Large intestine (tissue), 3 donors: ENCODE measurements around the gene AFMID. TPM values are rescaled to one million over a fixed set of nuclear protein-coding genes. Genes with fewer than 3 reads are reported as not detected.
A peak's percentile ranks its signal among the peaks of the same experiment; 100 is the strongest.

Experiments used
- DNase-seq, 2 donors: peaks; one replicate each; pipeline versions ENCODE4 v3.0.0 to v3.0.0-alpha.2; 2013
- H3K27ac ChIP-seq: one replicate; pipeline ENCODE4 v1.5.1; 2013; ENCODE audit warnings: low read length
- H3K27me3 ChIP-seq: 2 replicates; pipeline ENCODE4 v1.6.1; 2013; ENCODE audit warnings: low read length; ENCODE audit not compliant: control insufficient read depth, insufficient read depth
- H3K36me3 ChIP-seq: 2 replicates; pipeline ENCODE4 v1.6.1; 2013; ENCODE audit warnings: low read length; ENCODE audit not compliant: control insufficient read depth, insufficient read depth
- H3K4me1 ChIP-seq: one replicate; pipeline ENCODE4 v1.6.1; 2013; ENCODE audit warnings: low read length; ENCODE audit not compliant: control insufficient read depth, insufficient read depth
- H3K4me3 ChIP-seq: one replicate; pipeline ENCODE4 v1.5.1; 2013; ENCODE audit warnings: low read length
- H3K9me3 ChIP-seq: one replicate; pipeline ENCODE4 v1.6.1; 2013; ENCODE audit warnings: mild to moderate bottlenecking, low read depth, low read length, moderate library complexity; ENCODE audit not compliant: control insufficient read depth
- WGBS: methylation state at CpG from one replicate; pipeline ENCODE4 v1.1.5; 2013; ENCODE audit warnings: low lambda C conversion rate; ENCODE audit not compliant: insufficient coverage; 5-methylcytosine and 5-hydroxymethylcytosine counted together
- polyA plus RNA-seq: library from polyadenylated mRNA; unstranded; fragments of 120-200 nt; gene quantifications from one replicate; pipeline ENCODE4 v1.2.1, GENCODE V29; 2013

AFMID gene
- polyA plus RNA-seq, 1 donor = 50.8 TPM

DNA sequence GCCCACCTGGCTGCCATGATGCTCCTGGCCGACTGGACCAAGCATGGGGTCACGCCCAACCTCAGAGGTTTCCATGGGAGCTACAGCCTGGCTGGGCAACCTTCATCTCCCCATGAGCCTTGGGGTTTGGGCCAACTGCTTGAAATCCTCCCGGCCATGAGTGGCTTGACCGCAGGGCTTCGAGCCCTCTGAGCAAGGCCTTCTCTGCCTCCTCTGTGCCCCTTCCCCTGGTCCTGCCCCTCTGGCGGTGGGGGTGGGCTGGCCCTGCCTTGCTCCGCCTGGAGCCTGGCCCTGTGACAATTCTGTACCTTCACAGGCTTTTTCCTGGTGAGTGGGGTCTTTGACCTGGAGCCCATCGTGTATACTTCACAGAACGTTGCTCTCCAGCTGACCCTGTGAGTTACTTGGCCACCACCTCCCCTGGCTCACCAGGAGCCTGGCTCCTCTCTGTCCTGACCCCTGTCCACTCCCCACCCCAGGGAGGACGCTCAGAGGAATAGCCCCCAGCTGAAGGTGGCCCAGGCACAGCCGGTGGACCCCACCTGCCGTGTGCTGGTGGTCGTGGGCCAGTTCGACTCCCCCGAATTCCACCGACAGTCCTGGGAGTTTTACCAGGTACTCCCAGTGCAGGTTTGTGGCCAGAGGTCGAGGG is 18.1 kb downstream of the AFMID start:
- Histone ChIP-seq H3K27me3 (no peaks in the 10 kb centered on the region), H3K27ac (no peak overlapping the region), H3K4me3 (no peak overlapping the region), H3K9me3 (no peaks in the 10 kb centered on the region), H3K36me3 (peaks cover 26% of the 10 kb centered on the region), H3K4me1 (no peaks in the 10 kb centered on the region)
- no CpG with 5 or more reads among the region's 17 CpGs for WGBS
- no peak for DNase-seq

DNA sequence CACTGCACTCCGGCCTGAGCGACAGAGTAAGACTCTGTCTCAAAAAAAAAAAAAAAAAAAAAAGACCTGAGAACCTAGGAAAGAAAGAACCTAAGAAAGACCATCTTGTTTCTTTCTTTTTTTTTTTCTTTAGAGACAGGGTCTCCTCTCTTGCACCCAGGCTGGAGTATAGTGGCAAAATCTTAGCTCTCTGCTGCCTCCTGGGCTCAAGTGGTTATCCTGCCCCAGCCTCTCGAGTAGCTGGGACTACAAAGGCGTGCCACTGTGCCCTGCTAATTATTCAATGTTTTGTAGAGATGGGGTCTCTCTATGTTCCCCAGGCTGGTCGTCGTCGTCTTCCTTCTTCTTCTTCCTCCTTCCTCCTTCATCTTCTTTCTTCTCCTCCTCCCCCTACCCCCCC is 19.1 kb downstream of the AFMID start:
- no peaks in the 10 kb centered on the region for H3K9me3 ChIP-seq
- peaks cover 26% of the 10 kb centered on the region for H3K36me3 ChIP-seq
- no peaks in the 10 kb centered on the region for H3K4me1 ChIP-seq
- no peak overlapping the region for H3K4me3 ChIP-seq
- H3K27me3 ChIP-seq = no peaks in the 10 kb centered on the region
- WGBS = 73% methylated on average over 2 of the region's 7 CpGs
- no peak for DNase-seq
- H3K27ac ChIP-seq = no peak overlapping the region

GRCh38 chr17:78208486-78208885 is 21.3 kb downstream of the AFMID start:
- 100% methylated on average over 1 of the region's 3 CpGs for WGBS
- Histone ChIP-seq H3K4me1 (no peaks in the 10 kb centered on the region), H3K9me3 (no peaks in the 10 kb centered on the region), H3K4me3 (no peak overlapping the region), H3K36me3 (peaks cover 22% of the 10 kb centered on the region), H3K27me3 (no peaks in the 10 kb centered on the region), H3K27ac (no peak overlapping the region)
- no peak for DNase-seq

GRCh38 chr17:78210111-78210510 is 22.9 kb downstream of the AFMID start:
- no peaks in the 10 kb centered on the region for H3K9me3 ChIP-seq
- no peaks in the 10 kb centered on the region for H3K27me3 ChIP-seq
- no peak overlapping the region for H3K27ac ChIP-seq
- no peak overlapping the region for H3K4me3 ChIP-seq
- no CpG with 5 or more reads among the region's 10 CpGs for WGBS
- no peak for DNase-seq
- peaks cover 3% of the 10 kb centered on the region for H3K4me1 ChIP-seq
- H3K36me3 ChIP-seq = peaks cover 16% of the 10 kb centered on the region

GRCh38 chr17:78211032-78211431 is 23.9 kb downstream of the AFMID start:
- Histone ChIP-seq H3K36me3 (peaks cover 8% of the 10 kb centered on the region), H3K4me1 (peaks cover 3% of the 10 kb centered on the region), H3K9me3 (no peaks in the 10 kb centered on the region), H3K27me3 (no peaks in the 10 kb centered on the region), H3K4me3 (no peak overlapping the region), H3K27ac (no peak overlapping the region)
- DNase-seq = no peak
- 57% methylated on average over 2 of the region's 11 CpGs for WGBS

DNA sequence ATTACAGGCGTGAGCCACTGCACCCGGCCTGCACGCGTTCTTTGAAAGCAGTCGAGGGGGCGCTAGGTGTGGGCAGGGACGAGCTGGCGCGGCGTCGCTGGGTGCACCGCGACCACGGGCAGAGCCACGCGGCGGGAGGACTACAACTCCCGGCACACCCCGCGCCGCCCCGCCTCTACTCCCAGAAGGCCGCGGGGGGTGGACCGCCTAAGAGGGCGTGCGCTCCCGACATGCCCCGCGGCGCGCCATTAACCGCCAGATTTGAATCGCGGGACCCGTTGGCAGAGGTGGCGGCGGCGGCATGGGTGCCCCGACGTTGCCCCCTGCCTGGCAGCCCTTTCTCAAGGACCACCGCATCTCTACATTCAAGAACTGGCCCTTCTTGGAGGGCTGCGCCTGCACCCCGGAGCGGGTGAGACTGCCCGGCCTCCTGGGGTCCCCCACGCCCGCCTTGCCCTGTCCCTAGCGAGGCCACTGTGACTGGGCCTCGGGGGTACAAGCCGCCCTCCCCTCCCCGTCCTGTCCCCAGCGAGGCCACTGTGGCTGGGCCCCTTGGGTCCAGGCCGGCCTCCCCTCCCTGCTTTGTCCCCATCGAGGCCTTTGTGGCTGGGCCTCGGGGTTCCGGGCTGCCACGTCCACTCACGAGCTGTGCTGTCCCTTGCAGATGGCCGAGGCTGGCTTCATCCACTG is 27.0 kb downstream of the AFMID start, which contains the start of gene BIRC5:
BIRC5 (plus strand) TSS at position 238 of the 690 bp plus-strand sequence; CDS start at position 302, 64 bp downstream.
- Histone ChIP-seq H3K27me3 (no peaks in the 10 kb centered on the region), H3K4me1 (peaks cover 3% of the 10 kb centered on the region), H3K36me3 (no peaks in the 10 kb centered on the region), H3K4me3 (peak within 1 kb of the TSS; percentile 74), H3K9me3 (no peaks in the 10 kb centered on the region), H3K27ac (no peak within 1 kb of the TSS)
- no CpG with 5 or more reads among the region's 60 CpGs for WGBS
- DNase-seq = peak; percentile 73 to 79

GRCh38 chr17:78214706-78215061 is 27.5 kb downstream of the AFMID start:
- 60% methylated on average over 1 of the region's 5 CpGs for WGBS
- Histone ChIP-seq H3K4me3 (peak overlapping the region; percentile 74), H3K4me1 (peaks cover 3% of the 10 kb centered on the region), H3K9me3 (no peaks in the 10 kb centered on the region), H3K27me3 (no peaks in the 10 kb centered on the region), H3K27ac (no peak overlapping the region), H3K36me3 (no peaks in the 10 kb centered on the region)
- DNase-seq = no peak

DNA sequence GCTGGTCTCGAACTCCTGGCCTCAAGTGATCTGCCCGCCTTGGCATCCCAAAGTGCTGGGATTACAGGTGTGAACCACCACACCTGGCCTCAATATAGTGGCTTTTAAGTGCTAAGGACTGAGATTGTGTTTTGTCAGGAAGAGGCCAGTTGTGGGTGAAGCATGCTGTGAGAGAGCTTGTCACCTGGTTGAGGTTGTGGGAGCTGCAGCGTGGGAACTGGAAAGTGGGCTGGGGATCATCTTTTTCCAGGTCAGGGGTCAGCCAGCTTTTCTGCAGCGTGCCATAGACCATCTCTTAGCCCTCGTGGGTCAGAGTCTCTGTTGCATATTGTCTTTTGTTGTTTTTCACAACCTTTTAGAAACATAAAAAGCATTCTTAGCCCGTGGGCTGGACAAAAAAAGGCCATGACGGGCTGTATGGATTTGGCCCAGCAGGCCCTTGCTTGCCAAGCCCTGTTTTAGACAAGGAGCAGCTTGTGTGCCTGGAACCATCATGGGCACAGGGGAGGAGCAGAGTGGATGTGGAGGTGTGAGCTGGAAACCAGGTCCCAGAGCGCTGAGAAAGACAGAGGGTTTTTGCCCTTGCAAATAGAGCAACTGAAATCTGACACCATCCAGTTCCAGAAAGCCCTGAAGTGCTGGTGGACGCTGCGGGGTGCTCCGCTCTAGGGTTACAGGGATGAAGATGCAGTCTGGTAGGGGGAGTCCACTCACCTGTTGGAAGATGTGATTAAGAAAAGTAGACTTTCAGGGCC is 32.4 kb downstream of the AFMID start:
- H3K9me3 ChIP-seq = no peaks in the 10 kb centered on the region
- no peaks in the 10 kb centered on the region for H3K27me3 ChIP-seq
- 100% methylated on average over 1 of the region's 11 CpGs for WGBS
- no peak overlapping the region for H3K4me3 ChIP-seq
- DNase-seq = no peak
- peaks cover 3% of the 10 kb centered on the region for H3K4me1 ChIP-seq
- H3K36me3 ChIP-seq = peaks cover 16% of the 10 kb centered on the region
- H3K27ac ChIP-seq = no peak overlapping the region

- H3K36me3 ChIP-seq = peaks cover 19% of the 10 kb centered on the region
- WGBS = no CpG with 5 or more reads among the region's 4 CpGs
- no peak overlapping the region for H3K4me3 ChIP-seq
- peaks cover 5% of the 10 kb centered on the region for H3K27me3 ChIP-seq
- no peak overlapping the region for H3K27ac ChIP-seq
- DNase-seq = no peak
- H3K4me1 ChIP-seq = no peaks in the 10 kb centered on the region
- H3K9me3 ChIP-seq = no peaks in the 10 kb centered on the region
Observed at GRCh38 chr17:78223061-78223460, 35.9 kb downstream of the AFMID start.

DNA sequence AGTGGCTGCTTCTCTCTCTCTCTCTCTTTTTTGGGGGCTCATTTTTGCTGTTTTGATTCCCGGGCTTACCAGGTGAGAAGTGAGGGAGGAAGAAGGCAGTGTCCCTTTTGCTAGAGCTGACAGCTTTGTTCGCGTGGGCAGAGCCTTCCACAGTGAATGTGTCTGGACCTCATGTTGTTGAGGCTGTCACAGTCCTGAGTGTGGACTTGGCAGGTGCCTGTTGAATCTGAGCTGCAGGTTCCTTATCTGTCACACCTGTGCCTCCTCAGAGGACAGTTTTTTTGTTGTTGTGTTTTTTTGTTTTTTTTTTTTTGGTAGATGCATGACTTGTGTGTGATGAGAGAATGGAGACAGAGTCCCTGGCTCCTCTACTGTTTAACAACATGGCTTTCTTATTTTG is 36.6 kb downstream of the AFMID start:
- DNase-seq = no peak
- peaks cover 8% of the 10 kb centered on the region for H3K27me3 ChIP-seq
- no CpG with 5 or more reads among the region's 3 CpGs for WGBS

More for the DNA sequence above, 36.6 kb downstream of the AFMID start:
- Histone ChIP-seq H3K4me1 (no peaks in the 10 kb centered on the region), H3K9me3 (no peaks in the 10 kb centered on the region), H3K27ac (no peak overlapping the region), H3K4me3 (no peak overlapping the region), H3K36me3 (peaks cover 19% of the 10 kb centered on the region)
